ENCODE measurements around the gene ST6GALNAC2.
"Not testable (repeated sequence)": the region's sequence is repeated elsewhere in the genome, so short reads cannot be mapped to it uniquely, and the experiment has no call there.

ST6GALNAC2 gene

GRCh38 chr17:76585649-76586593 is at the start of gene ST6GALNAC2:
TSS of gene ST6GALNAC2 (minus strand) at chr17:76585860. CDS start at chr17:76585808, 52 bp downstream.
- DNase-seq = no peak

- DNase-seq = no peak
Observed at GRCh38 chr17:76635039-76635438, 49.4 kb upstream of the ST6GALNAC2 start.

GRCh38 chr17:76633628-76634328 is 48.1 kb upstream of the ST6GALNAC2 start:
- DNase-seq = no peak

- DNase-seq = no peak
Observed at GRCh38 chr17:76631821-76632565, 46.3 kb upstream of the ST6GALNAC2 start.

GRCh38 chr17:76630151-76630550 is 44.5 kb upstream of the ST6GALNAC2 start:
- DNase-seq = no peak

- DNase-seq = no peak
Observed at GRCh38 chr17:76627510-76627909, 41.9 kb upstream of the ST6GALNAC2 start.

GRCh38 chr17:76626442-76626841 is 40.8 kb upstream of the ST6GALNAC2 start:
- DNase-seq = no peak

- DNase-seq = no peak
Observed at GRCh38 chr17:76625496-76625895, 39.8 kb upstream of the ST6GALNAC2 start.

- peak; percentile 41 for DNase-seq
Observed at GRCh38 chr17:76623271-76624146, 37.8 kb upstream of the ST6GALNAC2 start.

- DNase-seq = no peak
Observed at GRCh38 chr17:76617838-76618237, 32.2 kb upstream of the ST6GALNAC2 start.

- no peak for DNase-seq
Observed at GRCh38 chr17:76614912-76615617, 29.4 kb upstream of the ST6GALNAC2 start.

- DNase-seq = peak; percentile 14
Observed at GRCh38 chr17:76614064-76614759, 28.6 kb upstream of the ST6GALNAC2 start.

GRCh38 chr17:76612977-76613851 is 27.6 kb upstream of the ST6GALNAC2 start:
- DNase-seq = no peak

GRCh38 chr17:76612465-76612864 is 26.8 kb upstream of the ST6GALNAC2 start:
- no peak for DNase-seq

GRCh38 chr17:76611758-76612157 is 26.1 kb upstream of the ST6GALNAC2 start:
- no peak for DNase-seq

- DNase-seq = peak; percentile 54
Observed at GRCh38 chr17:76611080-76611749, 25.6 kb upstream of the ST6GALNAC2 start.

- DNase-seq = not testable (repeated sequence)
Observed at GRCh38 chr17:76606685-76607084, 21.0 kb upstream of the ST6GALNAC2 start.

- no peak for DNase-seq
Observed at GRCh38 chr17:76601065-76601464, 15.4 kb upstream of the ST6GALNAC2 start.
